Adrenal gland (tissue), 5 donors: ENCODE data around the gene SMCO1.

Experiments
- CTCF ChIP-seq, 6 experiments: fragments of 450-650 bp in 4 of 6; fragments of 200-600 bp in 2 of 6; sonication (generic) in 1 of 6; IDR thresholded peaks; 1 replicate in 5 of 6; 2 replicates in 1 of 6; pipeline versions ENCODE4 v1.5.1 to v1.8.0; 2016 to 2021; ENCODE audit warnings: antibody characterized with exemption in 6 of 6, mild to moderate bottlenecking in 2 of 6, moderate library complexity in 1 of 6
- POLR2A ChIP-seq, 2 donors: fragments of 450-650 bp; IDR thresholded peaks; one replicate each; pipeline ENCODE4 v1.6.1; 2017; ENCODE audit warnings: antibody characterized with exemption in 2 of 2, mild to moderate bottlenecking in 2 of 2, moderate library complexity in 1 of 2
- donor health status: DM: no; HTN: no; CAD: no.

- TF ChIP-seq CTCF (IDR thresholded peaks at IDR 0.05), result no peak
- no peak for TF ChIP-seq POLR2A (IDR thresholded peaks at IDR 0.05)
These were observed 21.9 kb downstream of the SMCO1 start for GRCh38 chr3:196493292-196493691.
